HG02678 (cell line): ENCODE measurements around the gene NOS1AP.

Experiments
- ATAC-seq: cut with Tn5 transposase; IDR thresholded peaks from one replicate; pipeline ENCODE4 v1.9.1; 2021; ENCODE audit warnings: mild to moderate bottlenecking, moderate library complexity; ENCODE audit not compliant: unreplicated experiment

The NOS1AP gene

GRCh38 chr1:162135271-162135775 is 65.8 kb downstream of the NOS1AP start:
- ATAC-seq: no peak

- ATAC-seq: no peak
Observed at GRCh38 chr1:162136760-162137159, 67.3 kb downstream of the NOS1AP start.

- no peak for ATAC-seq
Observed at GRCh38 chr1:162137179-162137960, 67.9 kb downstream of the NOS1AP start.

GRCh38 chr1:162138112-162138511 is 68.6 kb downstream of the NOS1AP start:
- no peak for ATAC-seq

GRCh38 chr1:162138599-162139181 is 69.2 kb downstream of the NOS1AP start:
- no peak for ATAC-seq

GRCh38 chr1:162139211-162139610 is 69.7 kb downstream of the NOS1AP start:
- no peak for ATAC-seq

- no peak for ATAC-seq
Observed at GRCh38 chr1:162141281-162142054, 72.0 kb downstream of the NOS1AP start.

GRCh38 chr1:162142968-162143367 is 73.5 kb downstream of the NOS1AP start:
- no peak for ATAC-seq

- ATAC-seq: no peak
Observed at GRCh38 chr1:162144268-162144667, 74.8 kb downstream of the NOS1AP start.

GRCh38 chr1:162144853-162145252 is 75.4 kb downstream of the NOS1AP start:
- no peak for ATAC-seq

GRCh38 chr1:162145280-162145965 is 75.9 kb downstream of the NOS1AP start:
- ATAC-seq: no peak

GRCh38 chr1:162145966-162146696 is 76.6 kb downstream of the NOS1AP start:
- no peak for ATAC-seq

GRCh38 chr1:162147760-162148159 is 78.3 kb downstream of the NOS1AP start:
- no peak for ATAC-seq

- no peak for ATAC-seq
Observed at GRCh38 chr1:162150112-162150511, 80.6 kb downstream of the NOS1AP start.

GRCh38 chr1:162151900-162152829 is 82.7 kb downstream of the NOS1AP start:
- peak; percentile 63 for ATAC-seq

GRCh38 chr1:162153374-162153773 is 83.9 kb downstream of the NOS1AP start:
- ATAC-seq: no peak

- ATAC-seq: no peak
Observed at GRCh38 chr1:162157469-162157868, 88.0 kb downstream of the NOS1AP start.

- no peak for ATAC-seq
Observed at GRCh38 chr1:162158624-162159271, 89.3 kb downstream of the NOS1AP start.

GRCh38 chr1:162159515-162159914 is 90.0 kb downstream of the NOS1AP start:
- no peak for ATAC-seq
